ENCODE results near the gene C22orf31. TPM values are rescaled to one million over a fixed set of nuclear protein-coding genes. Genes with fewer than 3 reads are reported as not detected.

Gene C22orf31
- total RNA-seq, 1 experiment from 2014 or later: not detected

- intact Hi-C loops (cut with micrococcal nuclease): no loop called here
- H3K4me3 ChIP-seq (ENCODE audit: low read length): no peak overlapping the region
Observed at GRCh38 chr22:29090039-29090438, 28.4 kb upstream of the C22orf31 start.

GRCh38 chr22:29089507-29089906 is 27.9 kb upstream of the C22orf31 start:
- ChIA-PET CTCF (no interaction called here), POLR2A (ENCODE audit: unreplicated experiment) (no interaction called here)
- no peak for DNase-seq
- Histone ChIP-seq H3K9me2 (replicated peaks; ENCODE audit: low read length) (no peaks in the 10 kb centered on the region), H3K9ac (ENCODE audit: low read length) (no peak overlapping the region), H3K4me3 (ENCODE audit: low read length) (no peak overlapping the region), H3K36me3 (ENCODE audit: low read depth, low read length) (no peaks in the 10 kb centered on the region), H3K27ac (ENCODE audit: low read length) (no peak overlapping the region), H3K9me3 (ENCODE audit: low read length) (no peaks in the 10 kb centered on the region), H3K4me1 (ENCODE audit: insufficient read depth, low read length) (no peaks in the 10 kb centered on the region), H2AFZ (ENCODE audit: low read length) (no peak overlapping the region), H4K20me1 (ENCODE audit: low read length) (no peaks in the 10 kb centered on the region), H3K4me2 (ENCODE audit: low read length) (no peak overlapping the region), H3F3A (ENCODE audit: low read length, unreplicated experiment) (no peaks in the 10 kb centered on the region), H3K27me3 (ENCODE audit: low read length) (no peaks in the 10 kb centered on the region), H3K79me2 (ENCODE audit: low read length) (no peaks in the 10 kb centered on the region)
- TF ChIP-seq EZH2 (IDR thresholded peaks at IDR 0.05; ENCODE audit: low read length, unreplicated experiment) (no peak), EZH2phosphoT487 (IDR thresholded peaks at IDR 0.05; ENCODE audit: borderline replicate concordance, low read length) (no peak)
- TF ChIP-seq, protein P1, sequence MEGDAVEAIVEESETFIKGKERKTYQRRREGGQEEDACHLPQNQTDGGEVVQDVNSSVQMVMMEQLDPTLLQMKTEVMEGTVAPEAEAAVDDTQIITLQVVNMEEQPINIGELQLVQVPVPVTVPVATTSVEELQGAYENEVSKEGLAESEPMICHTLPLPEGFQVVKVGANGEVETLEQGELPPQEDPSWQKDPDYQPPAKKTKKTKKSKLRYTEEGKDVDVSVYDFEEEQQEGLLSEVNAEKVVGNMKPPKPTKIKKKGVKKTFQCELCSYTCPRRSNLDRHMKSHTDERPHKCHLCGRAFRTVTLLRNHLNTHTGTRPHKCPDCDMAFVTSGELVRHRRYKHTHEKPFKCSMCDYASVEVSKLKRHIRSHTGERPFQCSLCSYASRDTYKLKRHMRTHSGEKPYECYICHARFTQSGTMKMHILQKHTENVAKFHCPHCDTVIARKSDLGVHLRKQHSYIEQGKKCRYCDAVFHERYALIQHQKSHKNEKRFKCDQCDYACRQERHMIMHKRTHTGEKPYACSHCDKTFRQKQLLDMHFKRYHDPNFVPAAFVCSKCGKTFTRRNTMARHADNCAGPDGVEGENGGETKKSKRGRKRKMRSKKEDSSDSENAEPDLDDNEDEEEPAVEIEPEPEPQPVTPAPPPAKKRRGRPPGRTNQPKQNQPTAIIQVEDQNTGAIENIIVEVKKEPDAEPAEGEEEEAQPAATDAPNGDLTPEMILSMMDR (conservative IDR thresholded peaks at IDR 0.05; ENCODE audit: low read depth, low read length): no peak
- ATAC-seq: no peak
- no TSS peak for BruUV-seq (replicated peaks)
- intact Hi-C loops (cut with micrococcal nuclease): no loop called here

More at GRCh38 chr22:29090039-29090438, 28.4 kb upstream of the C22orf31 start:
- Histone ChIP-seq H3F3A (ENCODE audit: low read length, unreplicated experiment) (no peaks in the 10 kb centered on the region), H3K36me3 (ENCODE audit: low read depth, low read length) (no peaks in the 10 kb centered on the region), H3K27me3 (ENCODE audit: low read length) (no peaks in the 10 kb centered on the region), H3K27ac (ENCODE audit: low read length) (no peak overlapping the region), H3K4me1 (ENCODE audit: insufficient read depth, low read length) (no peaks in the 10 kb centered on the region), H2AFZ (ENCODE audit: low read length) (no peak overlapping the region), H3K4me2 (ENCODE audit: low read length) (no peak overlapping the region), H3K9me2 (replicated peaks; ENCODE audit: low read length) (no peaks in the 10 kb centered on the region), H3K79me2 (ENCODE audit: low read length) (no peaks in the 10 kb centered on the region), H3K9ac (ENCODE audit: low read length) (no peak overlapping the region), H4K20me1 (ENCODE audit: low read length) (no peaks in the 10 kb centered on the region), H3K9me3 (ENCODE audit: low read length) (no peaks in the 10 kb centered on the region)
- POLR2A ChIA-PET (ENCODE audit: unreplicated experiment): no interaction called here
- DNase-seq (no peak), ATAC-seq (no peak)
- TF ChIP-seq EZH2 (IDR thresholded peaks at IDR 0.05; ENCODE audit: low read length, unreplicated experiment) (no peak), EZH2phosphoT487 (IDR thresholded peaks at IDR 0.05; ENCODE audit: borderline replicate concordance, low read length) (no peak)
- TF ChIP-seq, protein P1 (conservative IDR thresholded peaks at IDR 0.05; ENCODE audit: low read depth, low read length): no peak
- no TSS peak for BruUV-seq (replicated peaks)
- CTCF ChIA-PET: no interaction called here

DNA sequence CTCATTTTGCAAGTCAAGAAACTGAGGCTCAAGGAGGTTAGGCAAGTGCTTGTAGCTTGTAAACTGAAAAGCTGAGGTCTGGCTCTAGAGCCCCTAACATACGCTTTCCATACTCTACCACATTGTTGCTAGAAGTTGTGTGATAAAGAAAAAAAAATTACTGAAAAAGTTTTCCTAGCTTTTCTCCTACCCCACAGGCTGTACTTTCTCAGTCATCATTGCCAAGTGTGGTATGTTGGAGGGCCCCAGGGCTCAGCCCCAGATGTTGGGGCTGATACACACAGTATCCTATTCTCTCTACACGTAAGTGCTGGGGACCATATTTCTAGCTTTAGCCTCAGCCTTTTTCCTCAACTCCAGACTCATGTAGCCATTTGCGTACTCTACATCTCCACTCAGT is 27.2 kb upstream of the C22orf31 start:
- Histone ChIP-seq H3K36me3 (ENCODE audit: low read depth, low read length) (no peaks in the 10 kb centered on the region), H2AFZ (ENCODE audit: low read length) (no peak overlapping the region), H3K27me3 (ENCODE audit: low read length) (no peaks in the 10 kb centered on the region), H4K20me1 (ENCODE audit: low read length) (no peaks in the 10 kb centered on the region), H3K79me2 (ENCODE audit: low read length) (no peaks in the 10 kb centered on the region), H3K9me2 (replicated peaks; ENCODE audit: low read length) (no peaks in the 10 kb centered on the region), H3K27ac (ENCODE audit: low read length) (no peak overlapping the region), H3K9ac (ENCODE audit: low read length) (no peak overlapping the region), H3F3A (ENCODE audit: low read length, unreplicated experiment) (no peaks in the 10 kb centered on the region), H3K4me1 (ENCODE audit: insufficient read depth, low read length) (peaks cover 4% of the 10 kb centered on the region; the same call in 1 of the 2 replicates), H3K4me3 (ENCODE audit: low read length) (no peak overlapping the region), H3K9me3 (ENCODE audit: low read length) (no peaks in the 10 kb centered on the region), H3K4me2 (ENCODE audit: low read length) (no peak overlapping the region)
- ChIA-PET CTCF (no interaction called here), POLR2A (ENCODE audit: unreplicated experiment) (no interaction called here)
- BruUV-seq (replicated peaks): no TSS peak
- DNase-seq: no peak
- TF ChIP-seq, protein P1 (conservative IDR thresholded peaks at IDR 0.05; ENCODE audit: low read depth, low read length): no peak
- no peak for ATAC-seq
- intact Hi-C loops (cut with micrococcal nuclease): no loop called here
